Activated gamma-delta T cell (primary cell): ENCODE results near the gene PSMF1.

ENCODE experiments used
- DNase-seq: peaks from one replicate; lab custom pipeline; 2025; lab: John Stamatoyannopoulos, UW

The PSMF1 gene

GRCh38 chr20:1164871-1165270 lies 46.5 kb downstream of the PSMF1 start:
- DNase-seq = no peak

- no peak for DNase-seq
Observed at GRCh38 chr20:1165521-1165920, 47.1 kb downstream of the PSMF1 start.

- no peak for DNase-seq
Observed at GRCh38 chr20:1165941-1166340, 47.5 kb downstream of the PSMF1 start.

GRCh38 chr20:1166948-1167720 lies 48.7 kb downstream of the PSMF1 start:
- DNase-seq = no peak

GRCh38 chr20:1169224-1169623 lies 50.8 kb downstream of the PSMF1 start:
- DNase-seq = no peak

GRCh38 chr20:1171461-1172093 lies 53.2 kb downstream of the PSMF1 start:
- DNase-seq = no peak

- DNase-seq = no peak
Observed at GRCh38 chr20:1173698-1174097, 55.3 kb downstream of the PSMF1 start.

GRCh38 chr20:1174787-1175186 lies 56.4 kb downstream of the PSMF1 start:
- DNase-seq = no peak

- DNase-seq = no peak
Observed at GRCh38 chr20:1177680-1178079, 59.3 kb downstream of the PSMF1 start.

- no peak for DNase-seq
Observed at GRCh38 chr20:1178103-1178502, 59.7 kb downstream of the PSMF1 start.

- no peak for DNase-seq
Observed at GRCh38 chr20:1178623-1179022, 60.2 kb downstream of the PSMF1 start.

- no peak for DNase-seq
Observed at GRCh38 chr20:1180949-1181348, 62.5 kb downstream of the PSMF1 start.

GRCh38 chr20:1182106-1182505 lies 63.7 kb downstream of the PSMF1 start:
- no peak for DNase-seq

- no peak for DNase-seq
Observed at GRCh38 chr20:1183153-1183552, 64.8 kb downstream of the PSMF1 start.

- no peak for DNase-seq
Observed at GRCh38 chr20:1184260-1184637, 65.8 kb downstream of the PSMF1 start.

GRCh38 chr20:1184638-1185315 lies 66.4 kb downstream of the PSMF1 start, which contains the start of gene TMEM74B:
TSS of gene TMEM74B (minus strand) at chr20:1184981. CDS start at chr20:1183801, 1,180 bp downstream.
- no peak for DNase-seq

- DNase-seq = no peak
Observed at GRCh38 chr20:1185316-1185741, 66.9 kb downstream of the PSMF1 start.

- DNase-seq = no peak
Observed at GRCh38 chr20:1185790-1186334, 67.5 kb downstream of the PSMF1 start.

GRCh38 chr20:1186367-1186991 lies 68.1 kb downstream of the PSMF1 start:
- DNase-seq = no peak

- no peak for DNase-seq
Observed at GRCh38 chr20:1187605-1188171, 69.3 kb downstream of the PSMF1 start.

GRCh38 chr20:1188347-1188746 lies 69.9 kb downstream of the PSMF1 start:
- DNase-seq = no peak

GRCh38 chr20:1189827-1190226 lies 71.4 kb downstream of the PSMF1 start:
- DNase-seq = no peak
